Kidney capillary endothelial cell (primary cell): Measurements from ENCODE around the gene CRIM1.
A peak's percentile ranks its signal among the peaks of the same experiment; 100 is the strongest.

ENCODE experiments used
- DNase-seq: peaks from one replicate; pipeline ENCODE4 v3.0.0-alpha.2; 2018; ENCODE audit warnings: low spot score

The CRIM1 gene

GRCh38 chr2:36520431-36520830 lies 164.9 kb downstream of the CRIM1 start:
- no peak for DNase-seq

GRCh38 chr2:36523153-36523552 lies 167.6 kb downstream of the CRIM1 start:
- DNase-seq: no peak

DNA sequence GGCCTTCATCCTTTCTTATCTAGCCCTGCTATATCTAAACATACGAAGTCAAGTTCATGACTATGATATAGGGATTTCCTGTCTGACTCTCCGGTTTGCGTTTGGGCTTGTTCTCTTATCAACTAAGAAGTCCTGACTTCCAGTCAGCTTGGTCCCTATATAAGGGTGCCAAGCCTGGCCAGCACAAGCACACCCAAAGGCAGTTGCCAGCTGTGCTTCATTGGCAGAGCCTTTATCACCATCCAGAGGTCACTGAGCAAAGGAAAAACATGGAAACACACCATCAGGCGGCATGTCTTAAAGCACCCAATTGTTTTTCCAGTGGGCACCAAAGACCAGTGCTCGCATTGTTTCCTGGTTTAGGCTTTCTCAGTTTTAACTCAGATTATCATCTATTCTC lies 169.7 kb downstream of the CRIM1 start:
- no peak for DNase-seq

DNA sequence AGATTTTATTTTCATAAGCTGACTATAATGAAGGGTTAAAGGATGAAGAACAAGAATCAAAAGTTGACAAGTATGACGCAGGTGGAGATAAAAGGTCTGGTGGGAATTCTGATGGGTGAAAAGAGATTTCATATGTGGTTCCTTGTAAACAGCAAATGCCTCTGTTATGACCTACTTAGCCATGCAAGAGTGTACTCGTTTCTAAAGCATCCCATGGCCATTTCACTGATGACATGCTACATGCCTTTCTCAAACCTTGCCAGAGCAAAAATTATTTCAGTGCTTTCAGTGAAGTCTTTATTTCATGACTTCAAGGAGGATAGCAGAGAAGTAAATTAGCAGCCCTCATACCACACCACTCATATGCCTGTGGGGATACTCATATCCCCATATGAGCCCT lies 170.6 kb downstream of the CRIM1 start:
- DNase-seq: no peak

DNA sequence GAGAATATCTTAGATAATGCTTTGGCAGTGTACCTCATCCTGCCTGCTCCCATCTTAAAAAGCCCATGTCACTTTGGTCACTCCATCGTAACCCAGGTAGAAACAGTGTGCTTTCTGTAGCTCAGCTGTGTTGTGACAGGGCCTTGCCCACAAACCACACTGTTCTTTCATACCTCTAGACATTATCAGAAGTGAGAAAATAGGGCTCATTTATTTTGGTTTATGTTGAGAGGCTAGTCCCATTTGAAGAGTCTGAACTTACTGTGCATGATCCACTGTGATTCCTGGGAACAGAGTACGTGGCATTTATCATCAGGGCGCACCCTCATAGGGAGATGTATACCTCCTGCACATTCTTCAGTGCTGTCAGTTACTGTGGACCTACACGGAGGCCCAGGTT lies 172.7 kb downstream of the CRIM1 start:
- DNase-seq: no peak

GRCh38 chr2:36528766-36529392 lies 173.3 kb downstream of the CRIM1 start:
- DNase-seq: no peak

DNA sequence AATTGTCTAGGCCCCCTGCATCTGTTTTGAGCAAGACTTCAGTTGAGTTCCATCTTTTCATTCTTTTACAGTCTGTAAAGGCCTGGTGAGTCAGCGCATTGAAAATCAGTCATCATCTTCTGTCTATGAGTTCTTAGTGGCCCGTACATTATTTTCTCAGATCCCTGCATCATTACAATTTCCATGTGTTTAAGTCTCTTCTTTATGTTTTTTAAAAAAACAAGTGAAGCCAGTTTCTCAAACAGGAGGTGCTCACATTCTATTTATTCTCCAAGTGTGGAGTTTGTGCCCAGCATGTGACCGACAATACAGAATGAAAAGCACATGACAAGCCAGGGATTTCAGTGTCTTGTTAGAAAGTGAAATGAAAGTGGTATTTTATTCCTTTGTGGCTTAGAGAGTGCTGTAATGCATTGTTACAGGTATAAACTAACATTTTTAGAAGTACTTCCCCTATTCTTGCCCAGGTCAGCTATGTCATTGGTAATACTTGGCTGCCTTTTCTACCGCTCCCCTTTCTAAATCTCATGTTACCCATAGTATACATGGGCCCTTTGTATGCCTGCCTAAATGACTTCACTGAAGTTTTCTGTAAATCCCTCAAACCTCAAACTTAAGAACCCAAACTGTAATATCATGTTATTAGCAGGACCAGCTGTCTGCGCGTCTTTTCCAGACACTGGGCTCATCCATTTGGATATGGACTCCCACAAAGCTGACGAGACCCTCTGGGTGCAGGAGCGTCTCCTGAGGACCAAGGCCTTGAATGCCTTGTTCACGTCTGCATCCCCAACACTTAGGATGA lies 174.8 kb downstream of the CRIM1 start:
- no peak for DNase-seq

- DNase-seq: no peak
Measured at GRCh38 chr2:36530983-36531354, 175.4 kb downstream of the CRIM1 start.

DNA sequence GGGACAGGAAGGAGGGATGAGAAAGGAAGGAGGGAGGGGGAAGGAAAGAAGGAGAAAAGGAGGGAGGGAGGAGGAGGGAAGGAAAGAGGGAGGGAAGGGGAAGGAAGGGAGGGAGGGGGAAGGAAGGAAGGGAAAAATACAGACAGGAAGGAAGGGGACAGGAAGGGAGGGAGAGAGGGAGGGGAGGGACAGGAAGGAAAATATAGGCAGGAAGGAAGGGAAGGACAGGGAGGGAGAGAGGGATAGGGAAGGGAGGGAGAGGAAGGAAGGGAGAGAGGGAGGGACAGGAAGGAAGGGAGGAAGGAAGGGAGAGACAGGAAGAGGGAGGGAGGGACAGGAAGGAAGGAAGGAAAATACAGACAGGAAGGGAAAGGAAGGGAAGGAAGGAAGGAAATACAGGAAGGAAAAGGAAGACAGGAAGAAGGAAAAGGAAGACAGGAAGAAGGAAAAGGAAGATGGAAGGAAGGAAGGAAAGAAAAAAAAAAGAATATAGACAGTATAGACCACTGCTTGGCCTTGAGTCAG lies 178.8 kb downstream of the CRIM1 start:
- no peak for DNase-seq

DNA sequence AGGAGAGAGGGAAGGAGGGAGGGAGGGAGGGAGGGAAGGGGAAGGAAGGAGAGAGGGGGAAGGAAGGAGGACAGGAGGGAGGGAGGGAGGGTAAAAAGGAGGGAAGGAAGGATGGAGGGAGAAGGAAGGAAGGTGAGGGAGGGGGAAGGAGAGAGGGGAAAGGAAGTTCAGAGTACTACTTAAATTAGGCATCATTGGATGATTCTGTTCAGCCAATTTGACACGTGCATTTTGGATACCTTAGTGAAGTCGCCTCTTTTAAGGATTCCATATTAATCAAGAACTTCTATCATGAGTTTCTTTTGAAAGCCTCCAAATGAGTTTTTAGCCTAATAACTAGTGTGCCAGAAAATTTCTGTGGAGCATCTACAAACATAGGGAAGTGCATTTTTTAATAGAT lies 179.5 kb downstream of the CRIM1 start:
- no peak for DNase-seq

DNA sequence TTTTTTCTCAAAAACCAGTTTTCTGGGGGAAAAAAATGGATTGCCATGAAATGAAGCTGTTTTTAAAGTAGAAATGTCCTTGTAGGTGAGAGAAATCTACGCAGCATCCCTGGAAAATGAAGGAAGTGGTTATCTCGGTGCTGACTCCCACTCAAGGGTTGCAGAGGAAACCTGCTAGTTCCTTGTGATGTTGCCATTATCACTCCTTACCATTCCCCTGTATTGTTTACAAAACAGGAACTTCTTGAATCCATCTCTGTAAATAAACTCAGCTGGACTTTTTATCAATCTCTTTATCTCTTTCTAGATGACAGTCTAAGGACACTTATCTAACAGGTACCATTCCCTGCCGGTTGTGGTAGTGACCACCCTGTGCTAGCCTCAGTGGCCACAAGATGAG lies 181.2 kb downstream of the CRIM1 start:
- no peak for DNase-seq

- no peak for DNase-seq
Measured at GRCh38 chr2:36538335-36538734, 182.8 kb downstream of the CRIM1 start.

GRCh38 chr2:36539631-36540030 lies 184.1 kb downstream of the CRIM1 start:
- no peak for DNase-seq

GRCh38 chr2:36540986-36541754 lies 185.6 kb downstream of the CRIM1 start:
- no peak for DNase-seq

DNA sequence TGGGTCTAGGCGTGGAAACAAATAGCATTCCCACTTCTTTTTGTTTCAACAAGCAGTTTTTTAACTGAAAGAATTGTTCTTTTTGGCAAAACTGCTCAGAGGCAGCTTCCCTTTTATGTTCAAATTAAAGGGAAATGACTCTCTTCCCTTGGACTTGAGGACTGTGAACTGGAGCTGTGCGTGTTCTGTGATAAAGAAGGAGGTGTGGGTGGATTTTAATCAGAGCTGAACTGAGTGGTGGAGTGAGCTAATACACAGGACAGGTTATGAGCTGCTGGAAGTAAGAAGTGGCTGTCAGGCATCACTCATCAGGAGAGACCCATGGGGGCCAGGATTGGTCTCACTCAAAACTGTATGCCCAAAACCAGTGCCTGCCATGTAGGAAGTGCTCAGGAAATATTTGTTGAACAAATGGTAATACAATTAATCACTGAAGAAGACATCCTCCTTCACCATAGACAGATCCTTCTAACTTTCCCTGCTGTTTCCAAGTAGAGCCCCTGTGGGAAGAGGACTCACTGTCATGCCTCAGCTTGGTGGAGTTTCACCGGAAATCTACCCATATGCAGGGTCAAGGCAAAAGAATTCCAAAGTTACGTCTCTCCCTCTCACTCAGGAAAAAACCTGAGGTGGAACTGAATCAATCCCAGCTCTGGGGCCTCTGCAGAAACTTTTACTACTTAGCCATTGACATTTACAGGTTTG lies 186.5 kb downstream of the CRIM1 start:
- DNase-seq: peak; percentile 70

DNA sequence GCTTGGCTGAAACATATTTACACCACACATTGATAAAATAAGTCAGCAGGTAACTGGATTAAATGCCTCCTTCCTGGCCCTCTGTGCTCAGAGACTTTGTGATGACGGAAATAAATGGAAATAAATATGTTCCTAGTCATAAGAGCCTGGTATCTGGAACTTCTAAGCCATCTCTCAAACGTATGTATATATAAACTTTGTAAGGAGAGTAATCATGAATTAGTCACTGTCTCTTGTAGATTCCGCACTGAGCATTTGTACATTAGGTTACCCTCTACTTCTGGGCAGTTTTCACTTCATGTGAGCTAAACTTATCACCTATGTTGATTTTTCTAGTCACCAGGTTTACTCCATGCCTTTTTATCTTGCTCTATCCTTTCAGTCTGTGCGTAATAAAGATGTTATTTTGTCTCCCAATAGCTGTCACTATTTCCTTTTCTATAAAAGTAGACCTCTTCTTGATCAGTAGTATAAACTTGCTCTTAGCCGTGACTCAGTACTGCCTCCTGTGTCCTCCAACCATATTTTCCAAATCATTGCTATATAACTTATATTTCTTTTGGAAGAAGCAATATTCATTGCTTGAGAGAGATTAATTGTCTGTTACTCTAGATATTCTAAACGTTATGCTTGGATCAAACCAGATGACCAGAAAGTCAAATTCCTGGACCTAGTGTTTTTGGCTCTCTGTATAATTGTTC lies 189.2 kb downstream of the CRIM1 start:
- no peak for DNase-seq

DNA sequence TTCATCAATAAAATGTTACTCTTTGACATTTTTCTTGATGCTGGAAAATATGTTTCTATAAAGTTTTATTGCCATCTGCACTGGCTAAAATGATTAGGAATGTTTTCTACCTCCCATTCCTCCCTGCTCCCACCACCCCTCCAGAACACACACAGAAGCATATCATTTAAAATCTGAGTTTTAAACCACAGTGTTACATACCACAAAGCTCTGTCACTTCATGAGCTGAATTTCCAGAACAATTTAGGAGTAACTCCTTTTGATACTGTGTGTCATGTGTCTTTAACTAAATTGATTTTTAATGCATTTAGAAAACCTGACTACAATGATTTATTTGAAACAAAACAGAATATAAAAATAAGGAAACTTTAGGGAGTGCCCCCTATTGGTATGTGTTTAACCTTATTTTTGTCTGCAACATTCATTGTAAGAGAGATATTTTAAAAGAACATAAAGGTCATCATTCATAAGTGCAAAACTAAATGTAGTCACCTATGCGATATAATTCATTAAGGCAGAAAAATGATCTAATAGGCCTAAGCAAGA lies 190.4 kb downstream of the CRIM1 start:
- no peak for DNase-seq

GRCh38 chr2:36547906-36548305 lies 192.3 kb downstream of the CRIM1 start:
- DNase-seq: no peak

DNA sequence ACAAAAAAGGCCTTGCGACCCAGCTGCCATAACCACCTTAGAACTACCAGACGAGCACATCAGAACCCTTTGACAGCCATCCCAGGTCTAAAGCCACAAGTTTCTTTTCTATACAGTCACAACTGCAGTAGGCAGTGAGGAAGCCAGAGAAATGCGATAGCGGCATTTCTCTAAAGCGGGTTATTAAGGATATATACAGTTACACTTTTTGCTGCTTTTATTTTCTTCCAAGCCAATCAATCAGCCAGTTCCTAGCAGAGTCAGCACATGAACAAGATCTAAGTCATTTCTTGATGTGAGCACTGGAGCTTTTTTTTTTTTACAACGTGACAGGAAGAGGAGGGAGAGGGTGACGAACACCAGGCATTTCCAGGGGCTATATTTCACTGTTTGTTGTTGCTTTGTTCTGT lies 193.6 kb downstream of the CRIM1 start:
- DNase-seq: peak; percentile 88

DNA sequence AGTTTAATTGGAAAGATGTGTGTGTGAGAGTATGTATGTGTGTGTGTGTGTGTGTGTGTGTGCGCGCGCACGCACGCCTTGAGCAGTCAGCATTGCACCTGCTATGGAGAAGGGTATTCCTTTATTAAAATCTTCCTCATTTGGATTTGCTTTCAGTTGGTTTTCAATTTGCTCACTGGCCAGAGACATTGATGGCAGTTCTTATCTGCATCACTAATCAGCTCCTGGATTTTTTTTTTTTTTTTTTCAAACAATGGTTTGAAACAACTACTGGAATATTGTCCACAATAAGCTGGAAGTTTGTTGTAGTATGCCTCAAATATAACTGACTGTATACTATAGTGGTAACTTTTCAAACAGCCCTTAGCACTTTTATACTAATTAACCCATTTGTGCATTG lies 194.4 kb downstream of the CRIM1 start:
- DNase-seq: no peak

DNA sequence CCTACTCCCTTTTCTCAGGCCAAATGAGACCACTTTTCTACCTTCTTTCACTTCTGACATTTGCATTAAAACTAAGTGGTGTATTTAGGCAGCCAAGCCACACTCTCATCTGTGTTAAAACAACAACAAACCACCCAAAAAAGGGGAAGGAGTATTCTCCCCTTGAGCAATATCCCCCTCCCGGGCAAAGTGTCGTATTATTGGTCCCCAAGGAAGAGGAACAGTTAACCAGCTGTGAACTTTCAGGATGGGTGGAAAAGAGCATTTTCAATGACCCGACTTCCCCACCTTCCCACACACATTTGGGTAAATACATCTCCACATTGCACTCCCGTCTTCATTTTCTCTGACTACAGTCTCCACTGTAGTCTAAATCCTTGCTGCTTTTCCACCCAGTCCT lies 198.1 kb downstream of the CRIM1 start:
- DNase-seq: no peak
